Breast epithelium (tissue), 3 donors: Measurements from ENCODE around the gene MYO1D.

Experiments
- CTCF ChIP-seq, 3 donors: fragments of 450-650 bp; IDR thresholded peaks; one replicate each; pipeline ENCODE4 v1.5.1; 2016 to 2017; ENCODE audit warnings: antibody characterized with exemption in 3 of 3, mild to moderate bottlenecking in 3 of 3, moderate library complexity in 3 of 3
- POLR2A ChIP-seq: fragments of 450-650 bp; IDR thresholded peaks from one replicate; pipeline ENCODE4 v1.6.1; 2016; ENCODE audit warnings: antibody characterized with exemption, mild to moderate bottlenecking, moderate library complexity
- POLR2AphosphoS5 ChIP-seq, 3 donors: sonication (generic); formaldehyde crosslinking; IDR thresholded peaks; one replicate each; pipeline ENCODE4 v1.6.1; 2017; ENCODE audit warnings: antibody characterized with exemption in 3 of 3

GRCh38 chr17:32627239-32627996 is 249.5 kb downstream of the MYO1D start:
- TF ChIP-seq POLR2A = no peak
- no peak for TF ChIP-seq CTCF (IDR thresholded peaks at IDR 0.05)
- no peak for TF ChIP-seq POLR2AphosphoS5 (IDR thresholded peaks at IDR 0.05)
